Activated CD8-positive, alpha-beta memory T cell treated with anti-CD3 and anti-CD28 coated beads, Interleukin-2, amount 50 U/mL, for 24 hours (primary cell): ENCODE results near the gene DNAH12.

Source experiments
- DNase-seq: peaks from one replicate; pipeline ENCODE4 v3.0.0-alpha.2; 2020; ENCODE audit errors: extremely low read depth

The DNAH12 gene, protein sequence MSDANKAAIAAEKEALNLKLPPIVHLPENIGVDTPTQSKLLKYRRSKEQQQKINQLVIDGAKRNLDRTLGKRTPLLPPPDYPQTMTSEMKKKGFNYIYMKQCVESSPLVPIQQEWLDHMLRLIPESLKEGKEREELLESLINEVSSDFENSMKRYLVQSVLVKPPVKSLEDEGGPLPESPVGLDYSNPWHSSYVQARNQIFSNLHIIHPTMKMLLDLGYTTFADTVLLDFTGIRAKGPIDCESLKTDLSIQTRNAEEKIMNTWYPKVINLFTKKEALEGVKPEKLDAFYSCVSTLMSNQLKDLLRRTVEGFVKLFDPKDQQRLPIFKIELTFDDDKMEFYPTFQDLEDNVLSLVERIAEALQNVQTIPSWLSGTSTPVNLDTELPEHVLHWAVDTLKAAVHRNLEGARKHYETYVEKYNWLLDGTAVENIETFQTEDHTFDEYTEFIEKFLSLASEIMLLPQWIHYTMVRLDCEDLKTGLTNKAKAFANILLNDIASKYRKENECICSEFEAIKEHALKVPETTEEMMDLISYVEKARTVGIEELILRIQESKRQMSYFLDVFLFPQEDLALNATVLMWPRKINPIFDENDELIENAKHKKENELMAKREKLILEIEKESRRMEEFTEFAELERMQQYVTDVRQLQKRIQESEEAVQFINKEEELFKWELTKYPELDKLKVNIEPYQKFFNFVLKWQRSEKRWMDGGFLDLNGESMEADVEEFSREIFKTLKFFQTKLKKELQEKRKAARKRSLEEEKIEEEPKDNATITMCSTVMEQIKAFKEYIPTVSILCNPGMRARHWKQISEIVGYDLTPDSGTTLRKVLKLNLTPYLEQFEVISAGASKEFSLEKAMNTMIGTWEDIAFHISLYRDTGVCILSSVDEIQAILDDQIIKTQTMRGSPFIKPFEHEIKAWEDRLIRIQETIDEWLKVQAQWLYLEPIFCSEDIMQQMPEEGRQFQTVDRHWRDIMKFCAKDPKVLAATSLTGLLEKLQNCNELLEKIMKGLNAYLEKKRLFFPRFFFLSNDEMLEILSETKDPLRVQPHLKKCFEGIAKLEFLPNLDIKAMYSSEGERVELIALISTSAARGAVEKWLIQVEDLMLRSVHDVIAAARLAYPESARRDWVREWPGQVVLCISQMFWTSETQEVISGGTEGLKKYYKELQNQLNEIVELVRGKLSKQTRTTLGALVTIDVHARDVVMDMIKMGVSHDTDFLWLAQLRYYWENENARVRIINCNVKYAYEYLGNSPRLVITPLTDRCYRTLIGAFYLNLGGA (N-terminal part only)

DNA sequence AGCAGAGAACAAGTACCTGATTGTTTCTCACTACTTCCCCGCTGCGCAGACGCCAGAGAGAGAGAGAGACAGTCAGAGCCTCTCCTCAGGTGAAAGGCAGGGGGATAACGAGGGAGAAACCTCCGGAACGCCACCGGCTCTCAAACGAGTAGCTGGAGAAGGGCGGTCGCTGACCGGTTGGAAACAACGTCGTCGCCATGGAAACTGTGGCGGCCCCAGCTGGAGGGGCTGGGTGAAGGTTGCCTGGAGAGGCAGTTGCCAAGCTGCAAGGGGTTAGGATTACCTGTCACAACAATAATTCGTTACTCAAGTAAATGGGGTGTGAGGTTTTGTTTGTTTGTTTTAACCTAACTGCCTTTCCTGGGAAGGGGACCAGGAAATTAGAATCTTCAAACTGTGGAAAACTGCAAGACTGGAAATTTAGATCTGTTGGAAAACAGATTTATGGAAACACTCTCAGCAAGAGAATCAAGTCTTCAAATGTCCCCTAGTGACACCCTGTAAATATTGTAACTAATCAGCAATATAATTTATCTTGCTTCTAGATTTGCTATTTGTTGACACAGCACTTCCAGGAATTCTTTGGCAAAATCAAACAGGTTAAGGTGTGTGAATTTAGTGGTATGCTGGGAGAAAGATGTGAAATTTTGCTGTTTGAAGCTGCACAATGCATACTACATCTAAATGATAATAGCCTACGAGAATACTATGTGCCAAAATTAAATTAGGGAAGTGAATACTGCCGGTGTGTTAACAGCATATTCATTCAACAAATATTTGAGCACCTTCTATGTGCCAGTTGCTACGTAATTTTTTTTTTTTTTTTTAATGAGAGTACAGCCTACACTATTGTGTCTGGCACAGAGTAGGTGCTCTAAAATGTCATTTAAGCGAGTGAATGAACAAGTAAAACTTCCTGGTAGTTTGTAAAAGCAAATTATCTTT is at the start of gene DNAH12:
DNAH12 (minus strand) TSS at position 164 of the 945 bp plus-strand sequence. CDS start 1,474 bp downstream, outside the sequence.
- DNase-seq: no peak

DNA sequence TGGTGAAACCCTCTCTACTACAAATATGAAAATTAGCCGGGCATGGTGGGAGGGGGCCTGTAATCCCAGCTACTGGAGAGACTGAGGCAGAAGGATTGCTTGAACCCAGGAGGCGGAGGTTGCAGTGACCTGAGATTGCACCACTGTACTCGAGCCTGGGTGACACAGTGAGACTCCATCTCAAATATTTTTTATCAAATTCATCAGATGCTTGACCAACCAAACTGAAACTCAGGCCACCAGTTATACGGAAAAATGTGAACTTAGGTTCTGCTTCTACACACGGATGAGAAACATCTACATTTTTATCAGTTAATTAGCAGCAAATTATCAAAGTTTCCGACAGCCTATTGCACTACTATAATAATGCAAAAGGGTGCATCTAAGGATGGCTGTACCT is 48.2 kb upstream of the DNAH12 start:
- DNase-seq: no peak

DNA sequence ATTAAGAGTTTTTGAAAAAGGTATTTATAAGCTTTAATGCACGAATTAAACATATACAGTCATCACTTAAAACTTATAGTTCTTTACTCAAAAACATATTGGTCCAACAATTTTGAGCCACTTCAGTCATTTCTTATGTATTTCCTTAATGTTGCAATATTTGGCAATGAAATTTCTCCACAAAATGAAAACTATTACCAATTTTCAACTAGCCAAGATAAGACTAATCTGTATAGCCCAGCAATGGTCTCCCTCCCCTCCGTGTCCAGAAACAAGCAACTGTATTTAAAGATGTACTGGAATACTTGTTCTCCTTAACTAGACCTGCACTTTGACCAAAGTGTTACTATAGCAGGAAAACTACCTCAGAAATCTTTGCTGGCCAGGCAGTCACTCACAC is 43.8 kb upstream of the DNAH12 start:
- no peak for DNase-seq

DNA sequence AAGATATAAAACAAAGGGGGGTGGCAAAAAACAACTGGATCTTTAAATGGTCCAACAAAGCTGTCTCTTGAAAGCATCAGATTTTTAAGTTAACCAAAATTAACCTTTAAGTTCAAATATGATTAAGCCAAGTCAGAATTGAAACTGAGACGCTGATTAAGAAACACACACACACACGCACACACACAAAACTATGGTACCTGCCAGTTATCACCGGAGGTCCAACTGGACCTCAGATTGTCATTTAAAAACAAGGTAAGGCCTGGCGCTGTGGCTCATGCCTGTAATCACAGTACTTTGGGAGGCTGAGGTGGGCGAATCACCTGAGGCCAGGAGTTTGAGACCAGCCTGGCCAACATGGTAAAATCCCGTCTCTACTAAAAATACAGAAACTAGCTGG is 42.6 kb upstream of the DNAH12 start:
- DNase-seq: no peak

DNA sequence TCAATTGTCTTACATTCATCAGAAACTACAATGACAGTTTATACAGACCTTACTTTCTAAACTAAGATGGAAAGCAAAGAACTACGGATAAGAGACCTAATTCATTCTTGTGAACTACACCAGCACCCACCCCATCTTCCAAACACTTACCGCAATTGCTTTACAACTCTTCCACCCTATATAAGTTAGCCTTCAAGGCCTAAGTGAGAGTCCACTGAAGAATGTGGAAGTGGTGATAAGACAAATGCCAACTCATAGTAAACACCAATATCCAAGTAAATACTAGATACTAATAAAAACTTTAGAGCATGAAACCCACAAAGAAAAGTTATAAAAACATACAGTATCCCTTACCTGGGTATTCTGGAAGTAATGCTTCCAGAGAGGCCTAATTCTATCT is 39.4 kb upstream of the DNAH12 start:
- DNase-seq: no peak

DNA sequence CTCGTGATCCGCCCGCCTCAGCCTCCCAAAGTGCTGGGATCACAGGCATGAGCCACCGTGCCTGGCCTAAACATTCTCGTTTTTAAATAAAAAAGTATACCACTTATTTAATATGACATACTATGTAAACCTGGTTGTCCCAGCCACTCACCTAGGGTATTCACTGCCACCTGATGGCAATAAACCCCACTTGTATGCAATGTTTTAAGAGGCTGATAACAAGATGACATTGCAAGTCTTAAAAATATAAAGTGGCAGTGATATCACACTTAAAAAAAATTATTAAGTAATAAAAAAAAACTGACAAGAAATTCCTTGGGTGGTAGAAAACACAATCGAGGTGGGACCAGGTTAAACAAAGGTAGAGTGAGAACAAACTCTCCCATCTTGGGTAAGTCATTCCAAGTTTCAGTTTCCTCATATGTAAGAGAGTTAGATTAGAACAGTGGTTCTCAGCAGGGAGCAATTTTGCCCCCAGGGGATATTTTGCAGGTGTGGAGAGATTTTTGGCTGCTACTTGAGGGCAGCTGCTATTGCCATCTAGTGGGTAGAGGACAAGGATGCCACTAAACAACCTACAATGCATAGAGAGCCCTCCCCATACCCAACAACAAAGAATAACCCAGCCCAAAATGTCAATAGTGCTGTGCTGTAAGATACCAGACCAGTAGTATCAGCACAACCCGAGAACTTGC is 38.5 kb upstream of the DNAH12 start:
- no peak for DNase-seq

DNA sequence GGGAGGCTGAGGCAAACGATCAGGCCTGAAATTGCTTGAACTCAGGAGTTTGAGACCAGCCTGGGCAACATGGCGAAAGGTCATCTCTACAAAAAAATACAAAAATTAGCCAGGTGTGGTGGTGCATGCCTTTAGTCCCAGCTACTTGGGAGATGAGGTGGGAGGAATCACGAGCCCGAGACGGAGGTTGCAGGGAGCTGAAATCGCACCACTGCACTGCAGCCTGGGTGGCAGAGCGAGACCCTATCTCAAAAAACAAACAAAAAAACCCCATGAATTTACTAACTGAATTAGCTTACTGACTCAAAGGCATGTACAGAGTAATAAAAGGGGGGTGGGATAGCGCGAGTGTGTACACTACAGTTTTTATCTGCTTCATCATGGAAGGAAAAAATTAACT is 33.7 kb upstream of the DNAH12 start:
- DNase-seq: no peak

DNA sequence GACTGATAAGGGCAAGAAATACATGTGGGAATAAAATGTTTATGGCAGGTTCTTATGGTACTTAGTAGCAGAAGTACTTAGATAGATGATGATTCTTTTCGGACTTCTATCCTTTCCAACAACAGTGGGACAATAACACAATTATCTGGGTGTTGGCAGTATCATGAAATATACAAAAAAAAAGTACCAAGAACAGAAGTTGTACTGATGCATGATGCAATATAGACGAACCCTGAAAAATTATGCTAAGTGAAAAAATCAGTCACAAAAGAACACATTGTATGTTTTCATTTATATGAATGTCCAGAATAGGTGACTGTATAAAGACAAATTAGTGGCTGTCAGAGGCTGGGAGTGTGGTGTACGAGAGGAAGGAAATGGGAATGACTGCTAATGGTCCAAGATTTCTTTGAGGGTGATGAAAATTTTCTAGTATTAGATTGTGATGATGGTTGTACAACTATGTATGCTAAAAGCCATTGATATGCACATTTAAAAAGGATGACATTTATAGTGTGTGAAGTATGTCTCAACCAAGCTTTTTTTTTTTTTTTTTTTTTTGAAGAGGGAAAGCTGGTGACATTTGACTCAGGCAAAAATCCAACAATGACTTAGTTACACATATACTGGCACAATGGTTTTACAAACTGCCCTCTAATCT is 32.0 kb upstream of the DNAH12 start:
- DNase-seq: no peak

DNA sequence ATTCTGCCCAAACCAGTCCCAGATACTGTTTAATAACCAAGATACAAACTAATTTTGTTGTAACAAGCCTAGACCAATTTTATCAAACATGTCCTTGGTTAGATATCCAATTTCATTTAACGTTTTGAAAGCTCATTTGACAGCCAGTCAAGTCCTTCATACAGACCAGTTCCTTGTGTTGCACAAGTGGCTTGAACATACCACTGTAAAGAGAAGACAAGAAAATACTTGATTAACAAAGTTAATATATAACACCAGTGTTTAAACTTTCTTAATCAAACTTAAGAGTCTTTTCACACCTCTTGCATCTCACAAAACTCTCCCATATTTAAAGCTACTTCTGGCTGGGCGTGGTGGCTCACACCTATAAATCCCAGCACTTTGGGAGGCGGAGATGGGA is 28.0 kb upstream of the DNAH12 start:
- no peak for DNase-seq

DNA sequence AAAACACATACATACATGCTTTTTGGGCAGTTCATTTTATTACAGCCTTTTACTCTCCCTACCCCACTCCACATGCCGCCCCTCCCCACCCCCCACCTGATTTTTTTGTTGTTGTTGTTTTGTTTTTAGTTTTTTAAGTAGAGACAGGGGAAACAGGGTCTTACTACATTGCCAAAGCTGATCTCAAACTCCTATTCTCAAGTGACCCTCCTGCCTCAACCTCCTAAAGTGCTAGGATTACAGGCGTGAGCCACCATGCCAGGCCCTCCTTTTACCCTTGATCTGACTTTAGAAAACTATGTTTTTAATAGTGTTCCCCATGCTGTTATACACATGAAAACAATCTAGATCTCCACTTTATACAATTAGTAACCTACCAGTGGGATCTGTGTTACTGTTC is 26.7 kb upstream of the DNAH12 start:
- no peak for DNase-seq

DNA sequence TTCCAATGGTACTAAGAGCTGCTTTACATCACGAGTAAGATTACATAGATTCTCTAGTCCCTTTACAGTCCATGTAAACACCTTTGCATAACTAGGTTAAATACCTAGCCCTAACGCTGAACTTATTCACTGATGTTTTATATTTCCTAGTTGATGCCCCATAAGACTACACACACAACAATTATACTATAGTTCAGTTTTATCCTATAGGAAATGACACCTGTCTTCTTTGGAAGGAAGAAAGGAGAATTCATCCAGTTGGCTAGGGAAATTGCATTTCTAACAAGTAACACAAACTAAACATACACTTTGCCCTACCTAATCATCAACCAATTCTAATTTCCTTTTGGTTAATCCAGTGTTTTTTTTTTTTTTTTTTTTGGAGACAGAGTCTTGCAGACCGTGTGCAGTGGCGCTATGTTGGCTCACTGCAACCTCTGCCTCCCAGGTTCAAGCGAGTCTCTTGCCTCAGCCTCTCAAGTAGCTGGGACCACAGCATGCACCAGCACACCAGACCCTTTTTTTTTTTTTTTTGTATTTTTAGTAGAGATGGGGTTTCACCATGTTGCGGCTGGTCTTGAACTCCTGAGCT is 25.8 kb upstream of the DNAH12 start:
- DNase-seq: no peak

DNA sequence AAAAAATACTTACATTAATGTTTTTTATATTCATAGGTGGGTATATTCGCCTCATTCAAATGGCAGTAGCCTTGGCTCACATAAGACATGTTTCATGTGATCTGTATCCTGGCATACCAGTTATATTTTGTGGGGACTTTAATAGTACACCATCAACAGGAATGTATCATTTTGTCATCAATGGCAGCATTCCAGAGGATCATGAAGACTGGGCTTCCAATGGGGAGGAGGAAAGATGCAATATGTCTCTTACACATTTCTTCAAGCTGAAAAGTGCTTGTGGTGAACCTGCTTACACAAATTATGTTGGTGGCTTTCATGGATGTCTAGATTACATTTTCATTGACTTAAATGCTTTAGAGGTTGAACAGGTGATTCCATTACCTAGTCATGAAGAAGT is 15.4 kb upstream of the DNAH12 start:
- DNase-seq: no peak

DNA sequence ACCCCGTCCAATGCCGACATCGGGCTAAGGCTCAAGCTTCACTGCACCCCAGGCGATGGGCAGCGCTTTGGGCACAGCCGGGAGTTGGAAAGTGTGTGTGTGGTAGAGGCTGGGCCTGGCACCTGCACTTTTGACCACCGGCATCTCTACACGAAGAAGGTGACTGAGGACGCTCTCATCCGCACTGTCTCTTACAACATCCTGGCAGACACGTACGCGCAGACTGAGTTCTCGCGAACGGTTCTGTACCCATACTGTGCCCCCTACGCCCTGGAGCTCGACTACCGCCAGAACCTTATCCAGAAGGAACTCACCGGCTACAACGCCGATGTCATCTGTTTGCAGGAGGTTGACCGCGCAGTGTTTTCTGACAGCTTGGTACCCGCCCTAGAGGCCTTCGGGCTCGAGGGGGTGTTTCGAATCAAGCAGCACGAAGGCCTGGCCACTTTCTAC is 13.0 kb upstream of the DNAH12 start:
- no peak for DNase-seq

DNA sequence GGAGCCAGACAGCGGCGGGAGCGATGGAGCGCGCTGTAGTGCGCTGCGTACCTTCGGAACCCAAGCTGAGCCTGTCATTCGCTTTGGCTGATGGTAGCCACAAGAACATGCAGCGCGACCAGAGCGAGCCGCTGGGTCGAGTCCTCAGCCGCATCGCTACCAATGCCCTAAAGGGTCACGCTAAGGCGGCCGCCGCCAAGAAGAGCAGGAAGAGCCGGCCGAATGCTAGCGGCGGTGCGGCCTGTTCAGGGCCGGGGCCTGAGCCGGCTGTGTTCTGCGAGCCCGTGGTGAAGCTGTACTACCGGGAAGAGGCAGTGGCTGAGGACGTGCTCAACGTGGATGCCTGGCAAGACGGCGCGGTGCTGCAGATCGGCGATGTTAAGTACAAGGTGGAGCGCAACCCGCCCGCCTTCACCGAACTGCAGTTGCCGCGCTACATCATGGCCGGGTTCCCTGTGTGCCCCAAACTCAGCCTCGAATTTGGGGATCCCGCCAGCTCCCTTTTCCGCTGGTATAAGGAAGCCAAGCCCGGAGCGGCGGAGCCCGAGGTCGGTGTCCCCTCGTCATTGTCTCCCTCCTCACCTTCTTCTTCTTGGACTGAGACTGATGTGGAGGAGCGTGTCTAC is 12.4 kb upstream of the DNAH12 start:
- no peak for DNase-seq

DNA sequence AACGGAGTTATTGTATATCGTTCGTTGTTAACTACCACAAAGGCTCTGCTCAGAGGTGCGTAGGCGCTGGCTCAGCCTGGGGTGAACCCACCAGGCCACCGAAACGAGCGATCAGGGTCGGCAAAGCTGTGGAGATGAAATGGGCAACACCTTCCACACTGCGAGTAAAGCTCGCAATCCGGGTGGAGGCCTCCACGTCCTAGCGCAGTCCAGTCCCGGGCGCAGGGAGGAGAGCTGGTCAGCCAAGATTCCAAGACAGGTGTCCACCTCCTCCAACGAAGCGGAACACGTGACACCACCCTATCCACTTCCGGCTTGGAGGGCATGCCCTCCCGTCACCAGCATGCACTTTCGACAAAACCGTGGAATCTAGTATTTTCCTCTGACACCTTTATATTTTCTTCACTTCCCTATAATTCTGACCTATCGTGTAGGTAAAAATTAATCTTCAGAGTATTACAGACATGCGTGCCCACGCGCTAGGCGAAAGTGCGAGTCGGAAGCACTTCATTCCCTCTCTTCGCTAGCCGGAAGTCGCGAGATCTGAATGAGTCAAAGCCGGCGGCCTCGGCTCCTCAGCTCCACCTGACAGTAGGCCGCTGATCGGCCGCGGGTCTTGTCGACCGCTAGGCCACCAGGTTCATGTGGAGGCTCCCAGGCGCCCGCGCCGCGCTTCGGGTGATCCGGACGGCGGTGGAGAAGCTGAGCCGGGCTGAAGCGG is 11.8 kb upstream of the DNAH12 start, which contains the start of gene PDE12:
PDE12 (plus strand) TSS at position 537 of the 721 bp plus-strand sequence; CDS start at position 643, 106 bp downstream.
- DNase-seq: peak; percentile 54

DNA sequence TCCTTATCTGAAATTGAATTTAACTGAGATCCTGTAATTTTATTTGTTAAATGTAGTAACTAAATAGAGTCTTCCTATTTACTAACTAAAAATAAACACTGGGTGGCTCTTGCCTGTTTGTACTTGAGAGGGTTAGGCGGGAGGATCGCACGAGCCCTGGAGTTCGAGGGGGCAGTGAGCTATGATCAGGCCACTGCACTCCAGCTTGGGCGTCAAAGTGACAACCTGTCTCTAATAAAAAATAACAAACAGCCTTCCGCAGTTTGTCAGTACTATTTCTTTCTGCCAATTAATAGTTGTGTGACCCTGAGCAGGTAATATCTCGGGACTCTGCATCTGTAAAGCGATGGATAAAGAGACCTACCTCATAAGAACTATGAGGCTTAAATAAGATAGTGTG is 11.2 kb upstream of the DNAH12 start:
- DNase-seq: no peak

DNA sequence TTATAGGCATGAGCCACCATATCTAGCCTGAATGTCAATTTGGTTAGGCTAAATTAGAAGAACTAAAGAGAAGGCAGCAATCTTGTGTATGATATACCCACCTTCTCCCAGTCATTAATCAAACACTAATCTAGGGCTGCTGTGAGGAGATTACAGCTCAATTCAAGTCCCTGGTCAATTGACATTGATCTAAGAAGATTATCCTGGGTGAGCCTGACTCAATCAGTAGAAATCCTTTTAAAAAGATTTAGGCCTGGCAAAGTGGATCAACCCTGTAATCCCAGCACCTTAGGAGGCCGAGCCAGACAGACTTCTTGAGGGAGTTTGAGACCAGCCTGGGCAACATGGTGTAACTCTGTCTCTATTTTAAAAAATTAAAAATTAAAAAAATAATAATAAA is 2.5 kb upstream of the DNAH12 start:
- no peak for DNase-seq

DNA sequence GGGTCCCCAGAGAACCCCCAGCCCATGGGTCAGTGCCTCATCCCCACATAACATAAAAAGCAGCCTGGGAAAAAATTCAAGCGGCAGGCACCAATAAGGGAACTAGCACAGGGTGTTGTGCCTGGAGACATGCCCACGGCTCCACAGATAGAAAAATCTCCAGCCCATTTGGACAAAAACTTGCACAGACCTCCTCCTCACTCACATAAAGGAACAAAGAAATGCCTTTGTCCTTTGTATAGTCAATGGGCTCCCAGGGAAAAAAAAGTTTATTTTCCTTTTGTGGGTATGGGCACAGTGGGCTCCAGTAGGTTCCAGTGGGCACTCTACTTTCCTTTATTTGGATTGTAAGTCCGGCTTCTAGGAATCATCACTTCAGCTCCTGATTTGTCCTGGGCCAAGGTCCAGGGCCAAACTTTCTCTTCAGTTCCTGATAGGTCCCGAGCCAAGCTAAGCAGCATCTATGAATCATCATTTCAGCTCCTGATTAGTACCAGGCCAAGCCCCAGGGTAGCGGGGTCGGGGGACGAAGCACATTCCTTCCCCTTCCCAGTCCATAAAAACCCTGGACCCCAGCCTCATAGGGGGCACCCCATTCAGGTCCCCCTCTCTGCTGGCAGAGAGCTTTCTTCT is 1.6 kb upstream of the DNAH12 start:
- DNase-seq: no peak
